Endothelial cell of umbilical vein (primary cell): ENCODE data around the gene VAMP2. TPM values are rescaled to one million over a fixed set of nuclear protein-coding genes. Genes with fewer than 3 reads are reported as not detected.

Experiments
- BruUV-seq: library from RNA; stranded (reverse); fragments of 400-500 nt; replicated peaks from 2 replicates; lab custom pipeline; 2021; lab: Mats Ljungman, UMichigan
- CTCF ChIA-PET: fragments of 300-600, 350-600 bp; sonication (Branson Sonifier 250); formaldehyde crosslinking; loops from one replicate; lab custom pipeline; 2021; ENCODE audit warnings: antibody characterized with exemption, inconsistent platforms; lab: Charles Lee
- POLR2A ChIA-PET: fragments of 300-600, 350-600 bp; sonication (Branson Sonifier 250); formaldehyde crosslinking; loops from one replicate; lab custom pipeline; 2021; ENCODE audit warnings: antibody characterized with exemption, inconsistent platforms; lab: Charles Lee
- DNase-seq: peaks from one replicate; pipeline ENCODE4 v3.0.0-alpha.2; 2011; ENCODE audit warnings: low read depth, low spot score
- FAIRE-seq: peaks from 2 replicates; lab custom pipeline; 2011; peaks lifted over from hg19 to GRCh38; lab: Jason Lieb, UNC
- H2AFZ ChIP-seq: 2 replicates; pipeline ENCODE4 v1.6.0; 2012; ENCODE audit warnings: low read depth, low read length, control low read depth, inconsistent platforms
- H3K27ac ChIP-seq: 2 replicates; pipeline ENCODE4 v1.5.1; 2011; ENCODE audit warnings: low read depth, mild to moderate bottlenecking, control low read depth, low read length, moderate library complexity; ENCODE audit not compliant: insufficient read depth
- H3K27me3 ChIP-seq, 2 experiments: 2 replicates each; pipeline versions ENCODE4 v1.6.0 to v1.6.1; 2011; ENCODE audit warnings: low read length in 2 of 2, mixed read lengths in 1 of 2; ENCODE audit not compliant: control insufficient read depth in 2 of 2, insufficient read depth in 2 of 2
- H3K36me3 ChIP-seq, 2 experiments: 2 replicates in 1 of 2; 3 replicates in 1 of 2; pipeline ENCODE4 v1.5.1; 2011; ENCODE audit warnings: low read length in 2 of 2, mild to moderate bottlenecking in 1 of 2, moderate library complexity in 1 of 2; ENCODE audit not compliant: control insufficient read depth in 2 of 2, insufficient read depth in 2 of 2; ENCODE audit errors: extremely low read depth in 1 of 2
- H3K4me1 ChIP-seq: 3 replicates; pipeline ENCODE4 v1.5.1; 2011; ENCODE audit warnings: mild to moderate bottlenecking, low read length; ENCODE audit not compliant: control insufficient read depth, insufficient read depth; ENCODE audit errors: extremely low read depth
- H3K4me2 ChIP-seq: 2 replicates; pipeline ENCODE4 v1.6.1; 2011; ENCODE audit warnings: low read length, control low read depth, mixed read lengths; ENCODE audit not compliant: insufficient read depth
- H3K4me3 ChIP-seq, 3 experiments: fragments of 200-600 bp in 1 of 3; sonication (generic), shearing (Covaris generic) in 1 of 3; replicated peaks in 1 of 3; 2 replicates each; pipeline ENCODE4 v1.5.1; 2011 to 2016; ENCODE audit warnings: control low read depth in 3 of 3, low read length in 3 of 3, mild to moderate bottlenecking in 2 of 3, inconsistent platforms in 1 of 3, low read depth in 1 of 3, moderate library complexity in 1 of 3; ENCODE audit not compliant: insufficient read depth in 1 of 3
- H3K79me2 ChIP-seq: 2 replicates; pipeline ENCODE4 v1.6.0; 2012; ENCODE audit warnings: low read length, inconsistent platforms; ENCODE audit not compliant: control insufficient read depth, insufficient read depth
- H3K9ac ChIP-seq: replicated peaks from 2 replicates; pipeline ENCODE3; 2011; ENCODE audit warnings: low read length, control low read depth; ENCODE audit not compliant: insufficient read depth; ENCODE audit errors: extremely low read depth
- H3K9me1 ChIP-seq: replicated peaks from 3 replicates; pipeline ENCODE4 v1.6.0; 2011; ENCODE audit warnings: mild to moderate bottlenecking, low read length; ENCODE audit not compliant: control insufficient read depth, insufficient read depth; ENCODE audit errors: extremely low read depth
- H3K9me3 ChIP-seq: replicated peaks from 2 replicates; pipeline ENCODE4 v1.5.1; 2012; ENCODE audit warnings: low read length, inconsistent platforms; ENCODE audit not compliant: control insufficient read depth, insufficient read depth
- H4K20me1 ChIP-seq: replicated peaks from 2 replicates; pipeline ENCODE3; 2011; ENCODE audit warnings: mild to moderate bottlenecking, low read length; ENCODE audit not compliant: control insufficient read depth, insufficient read depth; ENCODE audit errors: extremely low read depth
- EZH2 ChIP-seq: IDR thresholded peaks from 2 replicates; pipeline ENCODE4 v1.6.1; 2012; ENCODE audit warnings: borderline replicate concordance, low read depth, mild to moderate bottlenecking, moderate library complexity, low read length, inconsistent platforms; ENCODE audit not compliant: severe bottlenecking
- FOS ChIP-seq: IDR thresholded peaks from 2 replicates; pipeline ENCODE4 v1.6.1; 2011; ENCODE audit warnings: mild to moderate bottlenecking, low read length, moderate library complexity, borderline replicate concordance; ENCODE audit not compliant: insufficient read depth
- GATA2 ChIP-seq: IDR thresholded peaks from 2 replicates; pipeline ENCODE4 v1.7.0; 2011; ENCODE audit warnings: low read depth, mild to moderate bottlenecking, moderate library complexity, mixed read lengths, low read length; ENCODE audit not compliant: insufficient read length, insufficient read depth
- JUN ChIP-seq: IDR thresholded peaks from 2 replicates; pipeline ENCODE4 v1.6.1; 2011; ENCODE audit warnings: borderline replicate concordance, low read depth; ENCODE audit not compliant: insufficient read length, insufficient read depth
- MYC ChIP-seq: IDR thresholded peaks from one replicate; pipeline ENCODE4 v1.6.1; 2011; ENCODE audit warnings: mild to moderate bottlenecking, low read depth, low read length
- POLR2A ChIP-seq: IDR thresholded peaks from 2 replicates; pipeline ENCODE4 v1.6.1; 2012; ENCODE audit warnings: low read depth, mild to moderate bottlenecking, control low read depth, low read length
- POLR2AphosphoS5 ChIP-seq: IDR thresholded peaks from 2 replicates; pipeline ENCODE4 v1.6.1; 2012; ENCODE audit warnings: low read depth, mild to moderate bottlenecking, control low read depth, low read length, moderate library complexity; ENCODE audit not compliant: insufficient read depth
- dilution Hi-C: fragments of 300-500 bp; cut with MboI; formaldehyde crosslinking; loops from one replicate; pipeline ENCODE4 v1.15.0; 2019; ENCODE audit warnings: low sequenced_read_pairs; ENCODE audit not compliant: extremely low pct_ligation_motif_present
- intact Hi-C: fragments of 100-400 bp; cut with micrococcal nuclease; formaldehyde crosslinking; loops from one replicate; pipeline ENCODE4 v1.10.0; 2022
- polyA plus RNA-seq, 4 experiments: library from polyadenylated mRNA; depleted of rRNA in 3 of 4; stranded (reverse) in 3 of 4; unstranded in 1 of 4; fragments of >200 nt; gene quantifications; 2 replicates each; pipeline versions ENCODE4 v1.2.1 to v1.2.3, GENCODE V29; 2011 to 2012; ENCODE audit warnings: missing spikeins in 1 of 4
- total RNA-seq: library from RNA; stranded (reverse); gene quantifications from 2 replicates; pipeline ENCODE4 v1.2.3, GENCODE V29; 2021
- TF ChIP-seq, protein P1 (sequence below): IDR thresholded peaks from 2 replicates; pipeline ENCODE4 v1.6.1; 2011; ENCODE audit not compliant: insufficient read depth, insufficient read length
- TF ChIP-seq, protein P2 (sequence below), 2 donors: IDR thresholded peaks; 1 replicate in 1 of 2; 2 replicates in 1 of 2; pipeline ENCODE4 v1.5.1; 2011; ENCODE audit warnings: low read length in 2 of 2, mild to moderate bottlenecking in 2 of 2, moderate library complexity in 2 of 2, control low read depth in 1 of 2, inconsistent platforms in 1 of 2, low read depth in 1 of 2; ENCODE audit not compliant: insufficient read depth in 1 of 2; ENCODE audit errors: extremely low read depth in 1 of 2

The VAMP2 gene
- total and polyA plus RNA-seq, 2 donors (not counting 3 experiments of a cell fraction or from before 2014, with no cell fraction given) = 35.9 to 38.0 TPM

DNA sequence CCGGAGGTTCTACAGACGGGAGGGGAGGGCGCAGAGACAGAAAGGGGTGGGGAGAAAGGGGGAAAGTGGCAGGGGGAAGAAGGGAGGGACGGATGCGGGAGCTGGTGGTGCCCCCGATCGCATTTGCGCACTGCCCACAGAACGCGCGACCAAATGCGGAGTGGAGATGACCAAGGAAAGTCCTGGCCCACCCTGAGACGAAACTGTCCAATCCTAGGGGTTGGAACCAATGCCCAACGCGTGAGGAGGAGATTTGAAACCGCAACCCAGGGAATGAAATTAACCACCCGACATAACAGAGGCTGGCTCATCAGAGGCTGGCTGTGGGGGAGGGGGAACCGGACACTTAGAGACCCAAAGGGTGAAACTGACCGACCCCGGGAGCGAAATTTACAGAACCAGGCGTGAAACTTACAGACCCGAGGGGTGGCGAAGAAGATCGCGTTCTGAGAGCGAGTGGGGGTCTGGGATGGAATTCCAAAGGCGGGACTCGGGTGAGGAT lies 40.3 kb downstream of the VAMP2 start:
- TF ChIP-seq, protein P1, sequence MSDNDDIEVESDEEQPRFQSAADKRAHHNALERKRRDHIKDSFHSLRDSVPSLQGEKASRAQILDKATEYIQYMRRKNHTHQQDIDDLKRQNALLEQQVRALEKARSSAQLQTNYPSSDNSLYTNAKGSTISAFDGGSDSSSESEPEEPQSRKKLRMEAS = no peak
- TF ChIP-seq FOS (no peak), GATA2 (no peak), EZH2 (no peak), POLR2A (no peak), POLR2AphosphoS5 (no peak), MYC (no peak), JUN (no peak)
- TF ChIP-seq, protein P2, sequence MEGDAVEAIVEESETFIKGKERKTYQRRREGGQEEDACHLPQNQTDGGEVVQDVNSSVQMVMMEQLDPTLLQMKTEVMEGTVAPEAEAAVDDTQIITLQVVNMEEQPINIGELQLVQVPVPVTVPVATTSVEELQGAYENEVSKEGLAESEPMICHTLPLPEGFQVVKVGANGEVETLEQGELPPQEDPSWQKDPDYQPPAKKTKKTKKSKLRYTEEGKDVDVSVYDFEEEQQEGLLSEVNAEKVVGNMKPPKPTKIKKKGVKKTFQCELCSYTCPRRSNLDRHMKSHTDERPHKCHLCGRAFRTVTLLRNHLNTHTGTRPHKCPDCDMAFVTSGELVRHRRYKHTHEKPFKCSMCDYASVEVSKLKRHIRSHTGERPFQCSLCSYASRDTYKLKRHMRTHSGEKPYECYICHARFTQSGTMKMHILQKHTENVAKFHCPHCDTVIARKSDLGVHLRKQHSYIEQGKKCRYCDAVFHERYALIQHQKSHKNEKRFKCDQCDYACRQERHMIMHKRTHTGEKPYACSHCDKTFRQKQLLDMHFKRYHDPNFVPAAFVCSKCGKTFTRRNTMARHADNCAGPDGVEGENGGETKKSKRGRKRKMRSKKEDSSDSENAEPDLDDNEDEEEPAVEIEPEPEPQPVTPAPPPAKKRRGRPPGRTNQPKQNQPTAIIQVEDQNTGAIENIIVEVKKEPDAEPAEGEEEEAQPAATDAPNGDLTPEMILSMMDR (IDR thresholded peaks at IDR 0.05; ENCODE audit: extremely low read depth in 1 of 2, insufficient read depth in 1 of 2, low read depth in 1 of 2, low read length in 2 of 2) = no peak
- intact Hi-C loops (loop anchor here (5.0 kb wide), 1 partner anchor 280 kb away; no protein-coding TSS in a partner anchor), dilution Hi-C loops (no loop called here)
- DNase-seq (peak; percentile 30), FAIRE-seq (peak; percentile 48)
- Histone ChIP-seq H3K4me1 (peaks cover 44% of the 10 kb centered on the region), H4K20me1 (peaks cover 3% of the 10 kb centered on the region), H3K4me2 (peak overlapping the region; percentile 77), H2AFZ (peak overlapping the region; percentile 86), H3K36me3 (no peaks in the 10 kb centered on the region), H3K27ac (no peak overlapping the region), H3K9me1 (no peaks in the 10 kb centered on the region), H3K79me2 (no peaks in the 10 kb centered on the region), H3K9me3 (no peaks in the 10 kb centered on the region), H3K4me3 (peak overlapping the region; percentile 51 to 60 (median 55)), H3K9ac (peak overlapping the region; percentile 40), H3K27me3 (peaks cover 10 to 17% of the 10 kb centered on the region in 2 experiments)
- ChIA-PET CTCF (interaction anchor here (0.6 to 2.8 kb wide), 12 partner anchors 16 to 179 kb away, joined by 3 to 19 read pairs (median 4); no protein-coding TSS in a partner anchor), POLR2A (interaction anchor here (0.6 kb wide), 1 partner anchor 13 kb away, joined by 6 read pairs; no protein-coding TSS in a partner anchor)
- BruUV-seq = no TSS peak
